ENCODE data around the gene BTN1A1. TPM values are rescaled to one million over a fixed set of nuclear protein-coding genes. Genes with fewer than 3 reads are reported as not detected.

BTN1A1 gene
- total and polyA plus RNA-seq, 9 of the 15 experiments (the other 6 are each of a cell fraction or from before 2014, with no cell fraction given) = 0.01 to 0.15 (median 0.06) TPM; not detected in 4

DNA sequence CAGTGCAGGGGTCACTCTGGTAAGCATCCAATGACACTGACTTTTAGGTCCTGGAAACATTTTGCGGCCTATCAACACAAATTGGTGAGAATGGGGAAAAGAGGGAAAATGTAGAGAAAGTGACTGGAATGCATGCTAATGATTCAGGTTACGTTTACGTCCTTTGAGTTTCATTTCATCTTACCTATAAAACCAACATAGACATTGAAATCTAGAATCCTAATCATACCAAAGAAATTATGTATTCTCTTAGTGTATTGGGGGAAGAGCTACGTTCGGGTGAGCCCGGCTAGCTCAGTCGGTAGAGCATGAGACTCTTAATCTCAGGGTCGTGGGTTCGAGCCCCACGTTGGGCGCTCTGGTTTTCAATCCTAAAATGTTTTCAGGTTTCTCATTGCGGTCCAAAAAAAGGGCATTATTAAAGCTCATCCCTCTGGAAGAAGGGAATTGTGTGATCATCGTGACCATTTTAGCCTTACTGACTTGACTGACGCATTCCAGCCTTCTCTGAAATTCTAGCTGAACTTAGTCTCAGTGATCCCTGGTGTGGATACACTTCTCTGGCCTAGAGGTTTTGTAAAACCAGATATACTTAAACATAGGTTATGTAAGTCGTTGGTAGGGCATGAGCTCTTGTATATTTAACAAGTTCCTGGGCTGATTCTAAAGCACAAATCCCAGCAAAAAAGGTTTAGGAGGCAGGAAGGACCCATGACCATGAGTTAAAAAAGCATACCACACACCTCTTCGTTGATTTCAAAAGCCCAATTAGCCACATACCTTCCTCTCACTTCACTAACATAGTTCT lies 56.4 kb downstream of the BTN1A1 start (continued):
- TF ChIP-seq, protein P1, sequence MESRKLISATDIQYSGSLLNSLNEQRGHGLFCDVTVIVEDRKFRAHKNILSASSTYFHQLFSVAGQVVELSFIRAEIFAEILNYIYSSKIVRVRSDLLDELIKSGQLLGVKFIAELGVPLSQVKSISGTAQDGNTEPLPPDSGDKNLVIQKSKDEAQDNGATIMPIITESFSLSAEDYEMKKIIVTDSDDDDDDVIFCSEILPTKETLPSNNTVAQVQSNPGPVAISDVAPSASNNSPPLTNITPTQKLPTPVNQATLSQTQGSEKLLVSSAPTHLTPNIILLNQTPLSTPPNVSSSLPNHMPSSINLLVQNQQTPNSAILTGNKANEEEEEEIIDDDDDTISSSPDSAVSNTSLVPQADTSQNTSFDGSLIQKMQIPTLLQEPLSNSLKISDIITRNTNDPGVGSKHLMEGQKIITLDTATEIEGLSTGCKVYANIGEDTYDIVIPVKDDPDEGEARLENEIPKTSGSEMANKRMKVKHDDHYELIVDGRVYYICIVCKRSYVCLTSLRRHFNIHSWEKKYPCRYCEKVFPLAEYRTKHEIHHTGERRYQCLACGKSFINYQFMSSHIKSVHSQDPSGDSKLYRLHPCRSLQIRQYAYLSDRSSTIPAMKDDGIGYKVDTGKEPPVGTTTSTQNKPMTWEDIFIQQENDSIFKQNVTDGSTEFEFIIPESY (CRISPR knock-in tag; IDR thresholded peaks at IDR 0.05) = peak; percentile 75
- TF ChIP-seq ZNF444 (CRISPR knock-in tag; IDR thresholded peaks at IDR 0.05) = no peak
- TF ChIP-seq KDM4B (IDR thresholded peaks at IDR 0.05; ENCODE audit: borderline replicate concordance in 2 of 2, low read depth in 1 of 2) = no peak
- no peak for TF ChIP-seq HMGN3 (IDR thresholded peaks at IDR 0.05; ENCODE audit: borderline replicate concordance, extremely low read depth, insufficient read length, low read depth, low read length)
- no peak for TF ChIP-seq ZNF184 (CRISPR knock-in tag; IDR thresholded peaks at IDR 0.05)
- no peak for TF ChIP-seq HNRNPLL (IDR thresholded peaks at IDR 0.05; ENCODE audit: low read depth, low read length, poor library complexity, severe bottlenecking)
- TF ChIP-seq, protein P2, sequence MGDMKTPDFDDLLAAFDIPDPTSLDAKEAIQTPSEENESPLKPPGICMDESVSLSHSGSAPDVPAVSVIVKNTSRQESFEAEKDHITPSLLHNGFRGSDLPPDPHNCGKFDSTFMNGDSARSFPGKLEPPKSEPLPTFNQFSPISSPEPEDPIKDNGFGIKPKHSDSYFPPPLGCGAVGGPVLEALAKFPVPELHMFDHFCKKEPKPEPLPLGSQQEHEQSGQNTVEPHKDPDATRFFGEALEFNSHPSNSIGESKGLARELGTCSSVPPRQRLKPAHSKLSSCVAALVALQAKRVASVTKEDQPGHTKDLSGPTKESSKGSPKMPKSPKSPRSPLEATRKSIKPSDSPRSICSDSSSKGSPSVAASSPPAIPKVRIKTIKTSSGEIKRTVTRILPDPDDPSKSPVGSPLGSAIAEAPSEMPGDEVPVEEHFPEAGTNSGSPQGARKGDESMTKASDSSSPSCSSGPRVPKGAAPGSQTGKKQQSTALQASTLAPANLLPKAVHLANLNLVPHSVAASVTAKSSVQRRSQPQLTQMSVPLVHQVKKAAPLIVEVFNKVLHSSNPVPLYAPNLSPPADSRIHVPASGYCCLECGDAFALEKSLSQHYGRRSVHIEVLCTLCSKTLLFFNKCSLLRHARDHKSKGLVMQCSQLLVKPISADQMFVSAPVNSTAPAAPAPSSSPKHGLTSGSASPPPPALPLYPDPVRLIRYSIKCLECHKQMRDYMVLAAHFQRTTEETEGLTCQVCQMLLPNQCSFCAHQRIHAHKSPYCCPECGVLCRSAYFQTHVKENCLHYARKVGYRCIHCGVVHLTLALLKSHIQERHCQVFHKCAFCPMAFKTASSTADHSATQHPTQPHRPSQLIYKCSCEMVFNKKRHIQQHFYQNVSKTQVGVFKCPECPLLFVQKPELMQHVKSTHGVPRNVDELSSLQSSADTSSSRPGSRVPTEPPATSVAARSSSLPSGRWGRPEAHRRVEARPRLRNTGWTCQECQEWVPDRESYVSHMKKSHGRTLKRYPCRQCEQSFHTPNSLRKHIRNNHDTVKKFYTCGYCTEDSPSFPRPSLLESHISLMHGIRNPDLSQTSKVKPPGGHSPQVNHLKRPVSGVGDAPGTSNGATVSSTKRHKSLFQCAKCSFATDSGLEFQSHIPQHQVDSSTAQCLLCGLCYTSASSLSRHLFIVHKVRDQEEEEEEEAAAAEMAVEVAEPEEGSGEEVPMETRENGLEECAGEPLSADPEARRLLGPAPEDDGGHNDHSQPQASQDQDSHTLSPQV (IDR thresholded peaks at IDR 0.05) = peak; percentile 86; the same call in 1 of the 2 replicates
- TF ChIP-seq, protein P3, sequence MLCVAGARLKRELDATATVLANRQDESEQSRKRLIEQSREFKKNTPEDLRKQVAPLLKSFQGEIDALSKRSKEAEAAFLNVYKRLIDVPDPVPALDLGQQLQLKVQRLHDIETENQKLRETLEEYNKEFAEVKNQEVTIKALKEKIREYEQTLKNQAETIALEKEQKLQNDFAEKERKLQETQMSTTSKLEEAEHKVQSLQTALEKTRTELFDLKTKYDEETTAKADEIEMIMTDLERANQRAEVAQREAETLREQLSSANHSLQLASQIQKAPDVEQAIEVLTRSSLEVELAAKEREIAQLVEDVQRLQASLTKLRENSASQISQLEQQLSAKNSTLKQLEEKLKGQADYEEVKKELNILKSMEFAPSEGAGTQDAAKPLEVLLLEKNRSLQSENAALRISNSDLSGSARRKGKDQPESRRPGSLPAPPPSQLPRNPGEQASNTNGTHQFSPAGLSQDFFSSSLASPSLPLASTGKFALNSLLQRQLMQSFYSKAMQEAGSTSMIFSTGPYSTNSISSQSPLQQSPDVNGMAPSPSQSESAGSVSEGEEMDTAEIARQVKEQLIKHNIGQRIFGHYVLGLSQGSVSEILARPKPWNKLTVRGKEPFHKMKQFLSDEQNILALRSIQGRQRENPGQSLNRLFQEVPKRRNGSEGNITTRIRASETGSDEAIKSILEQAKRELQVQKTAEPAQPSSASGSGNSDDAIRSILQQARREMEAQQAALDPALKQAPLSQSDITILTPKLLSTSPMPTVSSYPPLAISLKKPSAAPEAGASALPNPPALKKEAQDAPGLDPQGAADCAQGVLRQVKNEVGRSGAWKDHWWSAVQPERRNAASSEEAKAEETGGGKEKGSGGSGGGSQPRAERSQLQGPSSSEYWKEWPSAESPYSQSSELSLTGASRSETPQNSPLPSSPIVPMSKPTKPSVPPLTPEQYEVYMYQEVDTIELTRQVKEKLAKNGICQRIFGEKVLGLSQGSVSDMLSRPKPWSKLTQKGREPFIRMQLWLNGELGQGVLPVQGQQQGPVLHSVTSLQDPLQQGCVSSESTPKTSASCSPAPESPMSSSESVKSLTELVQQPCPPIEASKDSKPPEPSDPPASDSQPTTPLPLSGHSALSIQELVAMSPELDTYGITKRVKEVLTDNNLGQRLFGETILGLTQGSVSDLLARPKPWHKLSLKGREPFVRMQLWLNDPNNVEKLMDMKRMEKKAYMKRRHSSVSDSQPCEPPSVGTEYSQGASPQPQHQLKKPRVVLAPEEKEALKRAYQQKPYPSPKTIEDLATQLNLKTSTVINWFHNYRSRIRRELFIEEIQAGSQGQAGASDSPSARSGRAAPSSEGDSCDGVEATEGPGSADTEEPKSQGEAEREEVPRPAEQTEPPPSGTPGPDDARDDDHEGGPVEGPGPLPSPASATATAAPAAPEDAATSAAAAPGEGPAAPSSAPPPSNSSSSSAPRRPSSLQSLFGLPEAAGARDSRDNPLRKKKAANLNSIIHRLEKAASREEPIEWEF (CRISPR knock-in tag; IDR thresholded peaks at IDR 0.05) = no peak
- TF ChIP-seq COPS2 (conservative IDR thresholded peaks at IDR 0.05) = no peak
- TF ChIP-seq ZNF830 (CRISPR knock-in tag; IDR thresholded peaks at IDR 0.05) = no peak
- no peak for TF ChIP-seq ZNF586 (CRISPR knock-in tag; conservative IDR thresholded peaks at IDR 0.05)
- no peak for TF ChIP-seq ZFP36 (IDR thresholded peaks at IDR 0.05; ENCODE audit: low read depth, low read length, partially characterized antibody)
- peak; percentile 69; the same call in 1 of the 2 replicates for TF ChIP-seq RNF2 (IDR thresholded peaks at IDR 0.05)
- TF ChIP-seq HDAC1 (IDR thresholded peaks at IDR 0.05) = peak; percentile 77 to 92
